ENCODE results near the gene CNP.

GRCh38 chr17:41985919-41986318, 19.3 kb downstream of the CNP start:
- TF ChIP-seq CTCF (IDR thresholded peaks at IDR 0.05) (no peak), POLR2A (IDR thresholded peaks at IDR 0.05) (no peak)
